ENCODE data around the gene KMT2E. TPM values are rescaled to one million over a fixed set of nuclear protein-coding genes. Genes with fewer than 3 reads are reported as not detected.
"Not testable (repeated sequence)": the region's sequence is repeated elsewhere in the genome, so short reads cannot be mapped to it uniquely, and the experiment has no call there.

The KMT2E gene
- total RNA-seq, 1 experiment from 2014 or later: 63.9 TPM

DNA sequence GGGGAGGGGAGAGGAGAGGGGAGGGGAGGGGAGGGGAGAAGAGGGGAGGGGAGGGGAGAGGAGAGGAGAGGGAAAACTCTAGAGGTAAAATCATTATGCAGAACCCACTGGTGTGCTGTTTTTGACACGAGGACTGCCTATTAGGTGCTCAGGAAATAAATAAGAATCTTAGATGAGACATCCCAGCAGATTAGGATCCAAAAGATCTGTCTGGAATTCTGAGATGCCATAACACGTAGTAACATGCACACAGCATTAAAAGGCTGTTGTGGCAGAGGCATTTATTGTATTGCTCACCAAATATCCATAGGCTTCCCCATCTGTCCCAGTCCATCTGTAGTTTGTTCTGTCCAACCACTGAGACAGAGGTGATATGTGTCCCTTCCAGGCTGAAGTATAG, 40.8 kb upstream of the KMT2E start:
- DNase-seq (ENCODE audit: low spot score): no peak
- intact Hi-C loops (cut with micrococcal nuclease; ENCODE audit: unreplicated experiment): no loop called here
- Histone ChIP-seq H3K27me3 (replicated peaks; ENCODE audit: insufficient read depth, low read depth, low read length, poor library complexity) (no peaks in the 10 kb centered on the region), H3K4me3 (ENCODE audit: low read depth, low read length, poor library complexity, severe bottlenecking) (no peak overlapping the region), H3K4me1 (ENCODE audit: insufficient read depth, low read length, poor library complexity, severe bottlenecking) (peaks cover 60% of the 10 kb centered on the region), H3K9me3 (ENCODE audit: low read depth, low read length, poor library complexity, severe bottlenecking) (no peaks in the 10 kb centered on the region), H3K36me3 (ENCODE audit: insufficient read depth, low read length, poor library complexity, severe bottlenecking) (no peaks in the 10 kb centered on the region), H3K27ac (ENCODE audit: low read depth, low read length, poor library complexity, severe bottlenecking) (peak overlapping the region; percentile 77)
- no TSS peak for BruUV-seq (replicated peaks)
- POLR2A ChIA-PET (ENCODE audit: low non-redundant PET): no interaction called here
- TF ChIP-seq, protein P1, sequence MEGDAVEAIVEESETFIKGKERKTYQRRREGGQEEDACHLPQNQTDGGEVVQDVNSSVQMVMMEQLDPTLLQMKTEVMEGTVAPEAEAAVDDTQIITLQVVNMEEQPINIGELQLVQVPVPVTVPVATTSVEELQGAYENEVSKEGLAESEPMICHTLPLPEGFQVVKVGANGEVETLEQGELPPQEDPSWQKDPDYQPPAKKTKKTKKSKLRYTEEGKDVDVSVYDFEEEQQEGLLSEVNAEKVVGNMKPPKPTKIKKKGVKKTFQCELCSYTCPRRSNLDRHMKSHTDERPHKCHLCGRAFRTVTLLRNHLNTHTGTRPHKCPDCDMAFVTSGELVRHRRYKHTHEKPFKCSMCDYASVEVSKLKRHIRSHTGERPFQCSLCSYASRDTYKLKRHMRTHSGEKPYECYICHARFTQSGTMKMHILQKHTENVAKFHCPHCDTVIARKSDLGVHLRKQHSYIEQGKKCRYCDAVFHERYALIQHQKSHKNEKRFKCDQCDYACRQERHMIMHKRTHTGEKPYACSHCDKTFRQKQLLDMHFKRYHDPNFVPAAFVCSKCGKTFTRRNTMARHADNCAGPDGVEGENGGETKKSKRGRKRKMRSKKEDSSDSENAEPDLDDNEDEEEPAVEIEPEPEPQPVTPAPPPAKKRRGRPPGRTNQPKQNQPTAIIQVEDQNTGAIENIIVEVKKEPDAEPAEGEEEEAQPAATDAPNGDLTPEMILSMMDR (conservative IDR thresholded peaks at IDR 0.05; ENCODE audit: low read depth, low read length): no peak
- TF ChIP-seq EZH2 (IDR thresholded peaks at IDR 0.05; ENCODE audit: borderline replicate concordance, low read depth, low read length, poor library complexity, severe bottlenecking): no peak
- CTCF ChIA-PET: interaction anchor here (1.8 kb wide), 1 partner anchor 8 kb away, joined by 5 read pairs; no protein-coding TSS in a partner anchor

DNA sequence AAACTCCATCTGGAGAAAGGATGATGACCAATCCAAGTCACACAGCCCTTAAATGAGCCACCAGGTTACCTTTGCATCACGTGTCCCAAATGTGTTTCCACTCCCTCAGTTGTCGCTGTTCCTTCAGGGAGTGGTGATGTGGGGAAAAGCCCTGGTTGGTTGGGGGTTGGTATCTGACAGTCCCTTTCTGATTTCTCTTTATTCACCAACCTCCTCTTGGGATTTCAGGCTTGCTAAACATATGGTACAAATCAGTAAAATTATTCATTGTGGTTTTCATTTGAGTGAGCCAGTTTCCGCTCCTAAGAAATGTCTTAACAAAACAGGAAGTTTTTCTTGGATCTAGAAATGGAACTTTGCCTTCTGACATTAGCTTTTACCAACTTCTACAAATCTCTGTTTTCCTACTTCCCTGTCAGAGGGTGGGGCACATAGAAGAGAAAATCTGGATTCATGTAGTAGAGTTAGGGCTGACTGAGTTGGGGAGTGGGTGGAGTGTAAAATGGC, 40.0 kb upstream of the KMT2E start:
- peak overlapping the region; percentile 77 for H3K27ac ChIP-seq (ENCODE audit: low read depth, low read length, poor library complexity, severe bottlenecking)
- H3K27me3 ChIP-seq (replicated peaks; ENCODE audit: insufficient read depth, low read depth, low read length, poor library complexity): no peaks in the 10 kb centered on the region
- POLR2A ChIA-PET (ENCODE audit: low non-redundant PET): no interaction called here
- H3K4me1 ChIP-seq (ENCODE audit: insufficient read depth, low read length, poor library complexity, severe bottlenecking): peaks cover 68% of the 10 kb centered on the region
- CTCF ChIA-PET: no interaction called here
- H3K4me3 ChIP-seq (ENCODE audit: low read depth, low read length, poor library complexity, severe bottlenecking): no peak overlapping the region
- peak; percentile 94 for DNase-seq (ENCODE audit: low spot score)
- intact Hi-C loops (cut with micrococcal nuclease; ENCODE audit: unreplicated experiment): no loop called here
- no peaks in the 10 kb centered on the region for H3K36me3 ChIP-seq (ENCODE audit: insufficient read depth, low read length, poor library complexity, severe bottlenecking)
- H3K9me3 ChIP-seq (ENCODE audit: low read depth, low read length, poor library complexity, severe bottlenecking): no peaks in the 10 kb centered on the region
- TF ChIP-seq, protein P1 (conservative IDR thresholded peaks at IDR 0.05; ENCODE audit: low read depth, low read length): no peak
- TF ChIP-seq EZH2 (IDR thresholded peaks at IDR 0.05; ENCODE audit: borderline replicate concordance, low read depth, low read length, poor library complexity, severe bottlenecking): no peak
- no TSS peak for BruUV-seq (replicated peaks)

DNA sequence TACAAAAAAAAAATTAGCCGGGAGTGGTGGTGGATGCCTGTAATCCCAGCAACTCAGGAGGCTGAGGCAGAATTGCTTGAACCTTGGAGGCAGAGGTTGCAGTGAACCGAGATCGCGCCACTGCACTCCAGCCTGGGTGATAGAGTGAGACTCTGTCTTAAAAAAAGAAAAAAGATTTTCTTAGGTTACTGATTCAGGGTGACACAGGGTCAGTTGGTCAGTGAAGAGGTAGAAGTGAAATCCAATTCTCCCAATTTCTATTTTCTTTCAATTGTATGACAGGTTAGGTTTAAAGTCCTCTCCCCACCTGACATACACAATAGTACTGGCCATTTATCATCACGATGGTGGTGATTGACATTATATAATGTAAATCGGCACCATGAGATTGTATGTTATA, 38.5 kb upstream of the KMT2E start:
- H3K27ac ChIP-seq (ENCODE audit: low read depth, low read length, poor library complexity, severe bottlenecking); intact Hi-C loops (cut with micrococcal nuclease; ENCODE audit: unreplicated experiment); H3K4me3 ChIP-seq (ENCODE audit: low read depth, low read length, poor library complexity, severe bottlenecking); CTCF ChIA-PET; H3K36me3 ChIP-seq (ENCODE audit: insufficient read depth, low read length, poor library complexity, severe bottlenecking); DNase-seq (ENCODE audit: low spot score); H3K27me3 ChIP-seq (replicated peaks; ENCODE audit: insufficient read depth, low read depth, low read length, poor library complexity); H3K9me3 ChIP-seq (ENCODE audit: low read depth, low read length, poor library complexity, severe bottlenecking); BruUV-seq (replicated peaks); POLR2A ChIA-PET (ENCODE audit: low non-redundant PET): not testable (repeated sequence)
- H3K4me1 ChIP-seq (ENCODE audit: insufficient read depth, low read length, poor library complexity, severe bottlenecking): peaks cover 84% of the 10 kb centered on the region

DNA sequence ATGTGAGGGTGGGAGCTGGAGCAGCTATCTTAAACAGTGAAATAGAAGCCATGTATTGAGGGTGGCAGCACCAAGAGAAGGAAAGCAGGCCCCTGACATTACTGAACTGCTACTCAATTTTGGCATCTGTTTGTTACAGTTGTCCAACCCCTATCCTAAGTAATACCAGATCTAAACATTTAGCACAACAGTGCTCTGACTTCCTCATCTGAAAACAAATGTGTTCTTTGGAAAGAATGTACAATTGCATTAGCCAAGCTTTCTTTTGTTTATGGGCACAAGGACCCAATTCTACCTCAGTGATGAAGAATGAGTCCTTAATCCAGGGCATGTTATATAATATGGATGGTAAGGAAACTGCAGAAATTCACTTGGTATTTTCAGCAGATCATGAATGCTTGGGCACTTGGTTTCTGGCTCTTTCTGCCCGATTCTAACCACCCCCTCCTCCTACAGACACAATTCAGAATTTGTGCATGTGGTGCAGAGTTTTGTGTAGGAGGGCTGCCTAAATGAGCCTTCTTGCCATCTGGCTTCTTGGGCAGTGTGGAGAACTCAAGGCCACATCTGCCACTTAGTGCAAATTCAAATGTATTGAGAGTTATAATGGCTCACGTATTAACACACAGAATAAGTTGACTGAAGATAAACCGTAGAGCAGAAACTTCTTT, 36.9 kb upstream of the KMT2E start:
- BruUV-seq (replicated peaks): no TSS peak
- no peak for TF ChIP-seq EZH2 (IDR thresholded peaks at IDR 0.05; ENCODE audit: borderline replicate concordance, low read depth, low read length, poor library complexity, severe bottlenecking)
- TF ChIP-seq, protein P1 (conservative IDR thresholded peaks at IDR 0.05; ENCODE audit: low read depth, low read length): no peak
- Histone ChIP-seq H3K27me3 (replicated peaks; ENCODE audit: insufficient read depth, low read depth, low read length, poor library complexity) (no peaks in the 10 kb centered on the region), H3K36me3 (ENCODE audit: insufficient read depth, low read length, poor library complexity, severe bottlenecking) (no peaks in the 10 kb centered on the region), H3K27ac (ENCODE audit: low read depth, low read length, poor library complexity, severe bottlenecking) (no peak overlapping the region), H3K4me3 (ENCODE audit: low read depth, low read length, poor library complexity, severe bottlenecking) (no peak overlapping the region), H3K4me1 (ENCODE audit: insufficient read depth, low read length, poor library complexity, severe bottlenecking) (peaks cover 89% of the 10 kb centered on the region), H3K9me3 (ENCODE audit: low read depth, low read length, poor library complexity, severe bottlenecking) (no peaks in the 10 kb centered on the region)
- intact Hi-C loops (cut with micrococcal nuclease; ENCODE audit: unreplicated experiment): no loop called here
- ChIA-PET POLR2A (ENCODE audit: low non-redundant PET) (interaction anchor here (0.7 kb wide), 1 partner anchor 120 kb away, joined by 3 read pairs; no protein-coding TSS in a partner anchor), CTCF (interaction anchor here (0.7 kb wide), 1 partner anchor 130 kb away, joined by 8 read pairs; no protein-coding TSS in a partner anchor)
- no peak for DNase-seq (ENCODE audit: low spot score)
